GM15510 (cell line): ENCODE data around the gene POLR2L.
A peak's percentile ranks its signal among the peaks of the same experiment; 100 is the strongest.

Source experiments
- POLR2A ChIP-seq: IDR thresholded peaks from 3 replicates; pipeline ENCODE4 v1.6.1; 2011; ENCODE audit warnings: borderline replicate concordance; ENCODE audit not compliant: insufficient read length; ENCODE audit errors: extremely low read depth

POLR2L gene

DNA sequence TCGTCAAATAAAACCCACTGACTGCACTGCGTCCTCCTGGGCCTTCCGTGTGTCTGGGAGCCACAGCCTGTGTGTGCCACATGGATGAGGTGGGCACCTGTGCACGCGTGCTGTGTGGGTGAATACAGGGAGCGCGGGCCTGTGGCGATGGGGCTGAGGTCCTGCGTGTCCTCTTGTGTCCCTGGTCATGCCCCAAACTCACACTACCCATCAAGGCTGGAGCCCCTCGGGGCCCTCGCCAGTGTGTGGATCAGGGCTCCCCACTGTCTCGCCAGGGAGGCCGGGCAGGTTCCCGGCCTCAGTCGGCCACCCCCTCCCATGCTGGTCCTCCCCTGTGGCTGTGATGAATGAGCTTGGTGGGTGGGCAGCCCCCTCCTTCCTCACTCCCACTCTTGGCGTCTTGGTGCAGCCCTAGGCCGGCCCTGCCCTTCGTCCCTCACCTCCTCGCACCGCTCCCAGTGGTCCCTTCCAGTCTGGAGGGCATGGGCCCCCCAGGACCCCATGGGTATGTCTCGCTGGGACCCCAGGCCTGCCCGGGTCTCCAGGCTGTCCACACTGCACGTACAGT lies 10.3 kb downstream of the POLR2L start:
- TF ChIP-seq POLR2A, result no peak

DNA sequence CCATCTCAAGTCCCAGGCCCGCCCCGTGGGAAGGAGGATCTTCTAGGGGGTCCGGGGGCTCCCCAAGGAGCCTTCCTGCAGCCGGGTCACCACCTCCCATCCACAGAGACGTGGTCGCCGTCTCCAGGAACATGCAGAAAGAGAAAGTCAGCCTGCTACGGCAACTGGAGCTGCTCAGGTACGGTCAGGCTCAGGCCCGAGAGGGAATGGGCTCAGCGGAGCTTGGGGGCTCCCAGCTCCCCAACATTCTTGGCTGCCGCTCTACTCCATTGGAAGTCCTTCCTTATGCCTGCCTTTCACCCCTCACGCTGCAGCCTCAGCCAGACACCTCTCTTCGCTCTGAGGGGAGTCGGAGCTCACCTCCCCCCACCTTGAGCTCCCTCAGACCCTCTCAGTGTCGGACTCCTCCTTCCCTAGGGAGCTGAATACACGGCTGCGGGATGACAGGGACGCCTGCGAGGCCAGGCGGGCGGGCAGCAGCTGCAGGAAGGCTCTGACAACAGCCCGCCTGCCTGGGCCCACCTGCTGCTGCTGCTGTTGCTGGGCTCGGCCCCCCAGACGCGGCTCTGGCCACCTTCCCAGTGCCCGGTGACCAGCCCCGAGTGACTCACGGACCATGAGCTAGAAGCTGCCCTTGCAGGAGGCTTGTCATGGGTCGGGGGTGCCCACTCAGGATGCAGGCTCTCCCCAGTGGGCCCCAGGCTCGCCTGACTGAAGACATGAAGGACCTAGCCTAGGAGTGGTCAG lies 11.0 kb downstream of the POLR2L start:
- no peak for TF ChIP-seq POLR2A

DNA sequence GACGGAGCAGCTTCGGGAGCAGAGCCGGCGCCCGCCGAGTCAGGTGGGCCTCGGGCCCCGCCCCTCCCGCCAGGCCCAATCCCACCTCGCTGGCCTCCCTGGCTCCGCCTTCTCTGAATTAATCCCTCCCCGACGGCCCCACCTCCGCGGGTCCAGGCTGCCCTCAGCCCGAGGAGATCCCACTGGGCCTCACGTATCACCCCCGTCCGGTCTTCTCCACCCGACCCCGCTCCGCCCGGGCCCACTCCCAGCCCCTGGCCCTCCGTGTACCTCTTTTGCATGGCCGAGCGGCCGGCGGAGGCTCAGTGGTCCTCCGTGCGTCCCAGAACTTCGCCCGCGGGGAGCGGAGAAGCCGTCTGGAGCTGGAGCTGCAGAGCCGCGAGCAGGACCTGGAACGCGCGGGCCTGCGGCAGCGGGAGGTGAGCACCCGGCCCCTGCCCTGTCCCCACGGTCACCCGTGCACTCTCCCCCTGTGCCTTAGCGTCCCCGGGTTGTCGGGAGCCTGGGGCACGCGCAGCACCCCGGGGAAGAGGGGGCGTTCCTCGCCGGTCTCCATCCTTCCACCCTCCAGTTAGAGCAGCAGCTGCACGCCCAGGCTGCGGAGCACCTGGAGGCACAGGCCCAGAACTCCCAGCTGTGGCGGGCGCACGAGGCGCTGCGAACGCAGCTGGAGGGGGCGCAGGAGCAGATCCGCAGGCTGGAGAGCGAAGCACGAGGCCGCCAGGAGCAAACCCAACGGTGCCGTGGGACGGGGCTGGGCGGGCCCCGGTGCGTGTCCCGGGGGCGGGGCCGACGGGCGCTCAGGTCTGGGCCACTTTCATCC lies 11.8 kb downstream of the POLR2L start:
- TF ChIP-seq POLR2A, result no peak

DNA sequence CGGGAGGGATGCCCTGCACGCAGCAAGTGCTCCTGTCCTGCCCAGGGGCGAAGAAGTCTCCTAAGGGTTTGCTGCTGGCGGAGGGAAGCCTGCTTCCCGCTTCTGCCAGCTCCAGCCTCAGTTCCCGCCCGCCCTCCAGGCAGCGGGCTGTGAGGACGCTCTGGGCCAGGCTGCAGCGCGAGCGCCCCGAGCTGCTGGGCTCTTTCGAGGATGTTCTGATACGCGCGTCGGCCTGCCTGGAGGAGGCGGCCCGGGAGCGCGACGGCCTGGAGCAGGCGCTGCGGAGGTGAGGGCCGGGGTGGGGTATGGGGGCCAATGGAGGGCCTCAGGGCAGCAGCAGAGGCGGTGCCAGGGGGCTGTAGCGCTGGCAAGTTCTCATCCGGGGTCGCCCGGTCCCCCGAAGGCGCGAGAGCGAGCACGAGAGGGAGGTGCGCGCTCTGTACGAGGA lies 12.5 kb downstream of the POLR2L start:
- peak; percentile 7 for TF ChIP-seq POLR2A

DNA sequence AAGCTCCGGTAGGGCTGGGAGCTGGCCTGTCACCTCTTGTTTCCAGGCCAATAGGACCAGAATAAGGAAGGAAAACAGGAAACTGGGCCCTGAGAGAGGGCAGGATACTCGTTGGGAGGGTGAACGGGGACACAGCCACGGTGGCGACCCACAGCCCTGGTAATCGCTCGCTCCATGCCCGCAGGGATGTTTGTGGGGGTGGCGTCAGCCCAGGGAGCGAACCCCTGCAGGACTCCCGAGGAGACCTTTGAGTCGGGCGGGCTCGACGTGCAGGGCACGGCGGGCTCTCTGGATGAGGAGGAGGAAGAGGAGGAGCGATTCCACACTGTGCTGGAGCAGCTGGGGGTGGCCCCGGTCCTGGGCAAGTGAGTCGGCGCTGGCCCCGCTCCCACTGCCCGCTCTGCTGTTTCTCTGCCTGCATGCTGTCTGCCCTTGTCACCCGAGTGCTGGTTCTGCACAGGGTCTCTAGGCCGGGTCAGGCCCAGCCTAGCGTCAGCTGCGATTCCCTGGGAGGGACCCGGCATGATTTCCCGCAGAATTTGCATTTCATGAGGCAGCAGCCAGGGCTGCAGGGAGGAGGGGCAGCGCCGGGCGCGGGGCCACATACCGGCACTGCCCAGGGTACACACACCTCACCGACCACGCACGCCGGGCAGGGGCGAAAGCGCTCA lies 13.0 kb downstream of the POLR2L start:
- no peak for TF ChIP-seq POLR2A

DNA sequence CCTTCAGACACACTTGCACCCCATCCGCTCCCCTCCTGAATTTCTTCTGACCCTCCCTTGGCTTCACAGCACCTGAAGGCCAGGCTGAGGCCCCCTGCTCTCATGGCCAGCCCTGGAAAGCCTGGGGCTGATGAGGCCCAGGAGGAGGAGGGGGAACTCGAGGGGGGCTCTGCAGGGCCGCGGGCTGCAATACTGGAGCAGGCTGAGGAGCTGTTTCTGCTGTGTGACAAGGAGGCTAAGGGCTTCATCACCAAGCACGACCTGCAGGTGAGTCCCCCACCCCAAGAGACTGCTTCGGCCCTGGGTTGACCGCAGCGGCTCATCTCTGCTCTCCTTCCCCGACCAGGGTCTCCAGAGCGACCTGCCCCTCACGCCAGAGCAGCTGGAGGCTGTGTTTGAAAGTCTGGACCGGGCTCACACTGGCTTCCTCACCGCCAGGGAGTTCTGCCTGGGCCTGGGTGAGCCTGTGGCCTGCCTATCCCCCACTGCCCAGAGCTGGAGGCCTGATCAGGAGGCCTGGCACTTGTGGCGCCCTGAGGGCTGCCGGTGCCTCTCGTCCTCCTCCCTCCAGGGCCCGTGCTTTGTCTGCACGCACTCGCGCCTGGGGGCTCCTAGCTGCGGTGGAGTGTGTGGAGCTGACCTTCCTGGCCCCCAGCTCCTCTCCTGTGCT lies 13.7 kb downstream of the POLR2L start:
- TF ChIP-seq POLR2A, result no peak

DNA sequence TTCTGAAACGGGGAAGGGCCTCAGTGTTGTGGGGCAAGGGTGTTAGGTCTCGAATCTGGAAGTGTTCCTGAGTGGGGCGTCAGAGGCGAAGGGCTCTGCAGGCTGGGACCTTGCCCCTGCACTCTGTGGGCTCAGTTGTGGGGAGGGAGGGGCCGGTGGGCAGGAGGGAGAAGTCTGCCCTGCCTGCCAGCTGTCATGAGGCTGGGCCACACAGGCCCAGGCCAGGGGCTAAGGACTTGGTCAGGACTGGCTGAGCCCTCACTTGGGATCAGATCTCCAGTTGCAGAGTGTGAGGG lies 14.5 kb downstream of the POLR2L start, which contains the start of gene CRACR2B:
TSS of gene CRACR2B (plus strand) at position 23 of the 296 bp plus-strand sequence. CDS start 689 bp downstream, outside the sequence.
- no peak for TF ChIP-seq POLR2A

- peak; percentile 49 for TF ChIP-seq POLR2A
Measured at GRCh38 chr11:827146-827896, 15.0 kb downstream of the POLR2L start.

DNA sequence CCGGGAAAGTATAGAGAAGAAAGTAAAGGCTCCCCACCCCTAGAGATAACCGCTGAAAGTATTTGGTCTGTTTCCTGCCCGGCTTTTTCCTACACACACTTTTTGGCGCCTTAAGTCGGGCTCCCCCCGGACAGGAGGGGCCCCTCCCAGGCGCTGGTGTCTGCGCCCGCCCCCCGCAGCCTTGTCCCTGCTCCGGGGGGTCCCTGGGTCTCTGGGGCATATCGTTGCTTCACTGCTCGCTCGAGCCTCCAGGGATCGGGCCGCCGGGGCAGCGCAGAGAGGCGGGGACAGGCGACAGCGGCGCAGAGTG lies 15.5 kb downstream of the POLR2L start:
- TF ChIP-seq POLR2A, result no peak

GRCh38 chr11:826227-826621 lies 16.1 kb downstream of the POLR2L start:
- TF ChIP-seq POLR2A, result no peak

DNA sequence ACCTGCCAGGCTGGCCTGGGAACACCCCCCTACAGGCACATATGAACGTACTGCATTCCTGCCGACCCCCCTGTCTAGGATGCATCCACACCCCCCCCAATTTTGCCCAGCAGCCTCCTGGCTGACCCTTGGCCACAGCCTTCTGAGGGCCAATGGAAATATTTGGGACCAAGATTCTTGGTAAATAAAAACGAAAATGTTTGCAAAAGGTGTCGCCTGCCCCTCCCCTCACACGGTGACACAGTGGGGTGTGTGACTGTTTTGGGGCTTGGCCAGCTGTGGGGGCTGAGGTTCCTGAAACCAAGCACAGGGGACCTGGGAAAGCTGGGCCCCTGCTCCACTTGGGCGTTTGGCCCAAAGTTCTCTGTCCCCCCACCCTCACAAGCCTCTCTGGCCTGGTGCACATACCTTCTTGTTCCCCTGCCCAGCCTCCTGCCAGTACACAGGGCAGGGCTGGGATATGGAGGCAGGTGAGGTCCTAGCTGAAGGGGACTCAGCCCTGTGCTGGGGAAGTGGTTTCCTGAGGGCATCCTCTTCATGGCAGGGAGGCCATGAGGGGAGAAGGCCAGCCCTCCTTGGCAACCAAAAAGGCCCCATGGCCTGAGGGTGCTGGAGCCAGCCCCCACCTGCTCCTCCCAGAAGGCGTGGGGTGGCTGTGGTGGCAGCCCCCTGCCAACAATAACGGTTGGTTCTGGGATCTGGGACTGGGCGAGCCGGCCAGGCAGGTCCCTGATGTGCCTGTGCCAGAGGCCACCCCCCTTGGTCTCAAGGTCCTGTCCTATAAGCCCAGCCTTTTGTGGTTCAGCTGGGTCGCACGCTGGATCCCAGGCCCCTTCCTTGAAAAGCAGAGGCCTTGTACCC lies 16.7 kb downstream of the POLR2L start:
- no peak for TF ChIP-seq POLR2A

- TF ChIP-seq POLR2A, result no peak
Measured at GRCh38 chr11:824942-825341, 17.4 kb downstream of the POLR2L start.

DNA sequence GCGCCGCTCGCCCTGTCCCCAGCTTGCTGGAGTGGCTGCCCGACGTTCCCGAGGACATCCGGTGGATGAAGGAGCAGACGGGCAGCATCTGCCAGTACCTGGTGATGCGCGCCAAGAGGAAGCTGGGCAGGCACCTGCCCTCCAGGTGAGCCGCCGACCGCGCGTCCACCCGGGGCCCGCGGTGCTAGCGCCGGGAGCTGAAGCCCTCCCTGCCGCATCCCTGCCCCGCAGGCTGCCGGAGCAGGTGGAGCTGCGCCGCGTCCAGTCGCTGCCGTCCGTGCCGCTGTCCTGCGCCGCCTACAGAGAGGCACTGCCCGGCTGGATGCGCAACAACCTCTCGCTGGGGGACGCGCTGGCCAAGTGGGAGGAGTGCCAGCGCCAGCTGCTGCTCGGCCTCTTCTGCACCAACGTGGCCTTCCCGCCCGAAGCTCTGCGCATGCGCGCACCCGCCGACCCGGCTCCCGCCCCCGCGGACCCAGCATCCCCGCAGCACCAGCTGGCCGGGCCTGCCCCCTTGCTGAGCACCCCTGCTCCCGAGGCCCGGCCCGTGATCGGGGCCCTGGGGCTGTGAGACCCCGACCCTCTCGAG lies 17.9 kb downstream of the POLR2L start:
- TF ChIP-seq POLR2A, result no peak

GRCh38 chr11:823441-824291 lies 18.7 kb downstream of the POLR2L start:
- no peak for TF ChIP-seq POLR2A
